ENCODE measurements around the gene PTTG1. TPM values are rescaled to one million over a fixed set of nuclear protein-coding genes. Genes with fewer than 3 reads are reported as not detected.
A peak's percentile ranks its signal among the peaks of the same experiment; 100 is the strongest.

PTTG1 gene
- polyA plus RNA-seq, 2 of the 4 experiments (the other 2 are of a cell fraction): 222 to 227 TPM

- no peak for ATAC-seq
- Histone ChIP-seq H3K4me3 (no peak overlapping the region), H3K4me2 (no peak overlapping the region), H3K9me3 (no peaks in the 10 kb centered on the region), H3K27ac (no peak overlapping the region), H3K4me1 (no peaks in the 10 kb centered on the region)
- no peak for TF ChIP-seq BCL3 (IDR thresholded peaks at IDR 0.05)
- TF ChIP-seq PHF8 (IDR thresholded peaks at IDR 0.05; ENCODE audit: borderline replicate concordance, low read depth): no peak
- TF ChIP-seq MAX (IDR thresholded peaks at IDR 0.05): no peak
- TF ChIP-seq POLR2AphosphoS2 (conservative IDR thresholded peaks at IDR 0.05; ENCODE audit: low read length): no peak
- TF ChIP-seq CTCF (IDR thresholded peaks at IDR 0.05): no peak
- TF ChIP-seq ESRRA (IDR thresholded peaks at IDR 0.05; ENCODE audit: borderline replicate concordance, low read length): no peak
- no peak for TF ChIP-seq ZSCAN20 (CRISPR knock-in tag; IDR thresholded peaks at IDR 0.05)
- TF ChIP-seq SREBF2 (IDR thresholded peaks at IDR 0.05): no peak
- TF ChIP-seq USF2 (IDR thresholded peaks at IDR 0.05): no peak
- ChIA-PET POLR2A (no interaction called here), CTCF (interaction anchor here (2.2 to 5.7 kb wide), 6 partner anchors 11 to 415 kb away, joined by 5 to 139 read pairs (median 18); partner anchors contain the start of genes PTTG1 and SLU7)
- no peak for DNase-seq (ENCODE audit: low read depth in 1 of 2, low spot score in 1 of 2)
- FAIRE-seq: no peak
Measured at GRCh38 chr5:160437271-160437670, 15.6 kb downstream of the PTTG1 start.

- POLR2A ChIA-PET: interaction anchor here (0.8 to 1.7 kb wide), 3 partner anchors 17 to 69 kb away, joined by 4 to 7 read pairs (median 5); partner anchors contain the start of genes PTTG1 and SLU7
- FAIRE-seq (peak; percentile 76), DNase-seq (ENCODE audit: low read depth in 1 of 2, low spot score in 1 of 2) (peak; percentile 58 to 75), ATAC-seq (peak; percentile 79 to 88)
- CTCF ChIA-PET: interaction anchor here (0.5 to 5.7 kb wide), 35 partner anchors 9 to 1190 kb away, joined by 3 to 139 read pairs (median 4); partner anchors contain the start of genes PTTG1 and SLU7
- Histone ChIP-seq H3K27ac (0 out of 6 replicates have a peak overlapping the region, but pooled peaks of 1 of the 2 experiments have one; percentile 20), H3K4me2 (peak overlapping the region; percentile 78), H3K4me1 (no peaks in the 10 kb centered on the region), H3K9me3 (no peaks in the 10 kb centered on the region), H3K4me3 (peak overlapping the region; percentile 39)
- WGBS (ENCODE audit: missing lambda C conversion rate): 4% methylated on average over 18 of the region's 18 CpGs
- TF ChIP-seq NFE2L2 (conservative IDR thresholded peaks at IDR 0.05; ENCODE audit: low read length) (no peak), RAD21 (conservative IDR thresholded peaks at IDR 0.05 in 1 of 2, IDR thresholded peaks at IDR 0.05 in 1 of 2) (peak; percentile 74 to 77), ZFP36 (IDR thresholded peaks at IDR 0.05; ENCODE audit: borderline replicate concordance, partially characterized antibody) (no peak), MAX (IDR thresholded peaks at IDR 0.05) (no peak), KDM1A (IDR thresholded peaks at IDR 0.05; ENCODE audit: low read depth) (no peak), CTCF (IDR thresholded peaks at IDR 0.05) (peak; percentile 85), SREBF2 (IDR thresholded peaks at IDR 0.05) (no peak), POLR2A (IDR thresholded peaks at IDR 0.05; ENCODE audit: low read length) (no peak), POLR2AphosphoS2 (conservative IDR thresholded peaks at IDR 0.05; ENCODE audit: low read length) (no peak), TFCP2L1 (CRISPR knock-in tag; IDR thresholded peaks at IDR 0.05) (no peak), SMC3 (IDR thresholded peaks at IDR 0.05) (peak; percentile 57; the same call in 2 of the 3 replicates), CHD2 (IDR thresholded peaks at IDR 0.05; ENCODE audit: low read length, partially characterized antibody) (no peak), ESRRA (IDR thresholded peaks at IDR 0.05; ENCODE audit: borderline replicate concordance, low read length) (no peak), HES2 (IDR thresholded peaks at IDR 0.05) (no peak), ZC3H11A (IDR thresholded peaks at IDR 0.05) (no peak), RCOR1 (IDR thresholded peaks at IDR 0.05; ENCODE audit: low read depth, low read length) (no peak)
Measured at GRCh38 chr5:160438316-160439204, 16.9 kb downstream of the PTTG1 start.

Measured in A549 (cell line).